ENCODE data around the gene GRAP.

GRAP gene

DNA sequence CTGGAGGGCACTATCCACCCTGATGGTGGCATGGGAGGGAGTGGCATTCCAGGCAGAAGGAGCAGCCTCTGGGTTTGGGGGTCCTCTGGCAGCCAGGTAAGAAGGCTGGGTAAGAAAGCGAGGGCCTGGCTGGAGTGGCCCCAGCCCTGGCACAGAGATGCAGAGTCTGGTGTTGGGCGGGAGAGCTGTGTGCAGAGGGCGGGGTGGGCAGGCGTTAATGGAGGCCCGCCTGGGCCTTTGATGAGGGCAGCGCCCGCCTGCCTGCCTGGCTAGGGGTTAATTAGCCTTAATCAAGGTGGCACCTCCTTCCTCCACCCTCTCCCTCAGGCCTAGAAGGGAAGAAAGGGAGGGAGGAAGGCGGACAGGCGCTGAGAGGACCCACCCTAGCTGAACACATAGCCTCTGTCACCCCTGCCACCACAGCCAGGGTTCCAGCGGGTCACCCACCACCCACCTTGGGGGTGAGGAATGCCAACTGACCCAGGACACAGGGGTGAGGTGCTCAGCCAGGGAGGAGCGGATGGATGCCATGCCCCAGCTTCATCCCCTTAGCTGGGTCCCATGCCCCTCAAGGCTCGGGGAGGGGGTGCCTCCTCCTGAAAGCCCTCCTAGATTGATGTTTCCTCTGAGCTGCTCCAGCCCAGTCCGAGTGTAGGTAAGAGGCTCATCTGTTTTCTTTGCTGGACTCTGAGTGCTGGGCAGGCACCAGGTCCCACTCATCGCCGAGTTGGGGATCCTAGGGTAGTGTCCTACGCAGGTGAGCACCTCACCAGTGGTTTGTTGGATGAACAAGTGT, 28.8 kb downstream of the GRAP start:
- DNase-seq, result no peak

DNA sequence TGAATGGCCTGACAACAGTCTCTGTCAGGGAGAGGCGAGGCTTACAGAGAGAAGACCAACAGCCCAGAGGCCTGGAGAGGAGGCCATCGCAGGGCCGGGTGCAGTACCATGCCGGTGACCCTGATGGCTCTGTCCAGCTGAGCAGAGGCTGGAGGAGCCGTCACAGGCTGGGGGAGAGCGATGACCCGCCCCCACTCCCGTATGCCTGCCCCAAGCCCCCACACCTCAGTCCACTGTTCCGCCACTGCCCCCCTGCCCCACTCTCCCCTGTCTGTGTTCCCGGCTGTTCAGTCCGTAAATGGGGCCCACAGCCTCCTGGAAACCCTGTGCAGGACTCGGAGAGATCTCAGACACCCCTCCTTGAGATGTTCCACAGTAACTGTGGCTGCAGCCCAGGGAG, 29.4 kb downstream of the GRAP start:
- no peak for DNase-seq

DNA sequence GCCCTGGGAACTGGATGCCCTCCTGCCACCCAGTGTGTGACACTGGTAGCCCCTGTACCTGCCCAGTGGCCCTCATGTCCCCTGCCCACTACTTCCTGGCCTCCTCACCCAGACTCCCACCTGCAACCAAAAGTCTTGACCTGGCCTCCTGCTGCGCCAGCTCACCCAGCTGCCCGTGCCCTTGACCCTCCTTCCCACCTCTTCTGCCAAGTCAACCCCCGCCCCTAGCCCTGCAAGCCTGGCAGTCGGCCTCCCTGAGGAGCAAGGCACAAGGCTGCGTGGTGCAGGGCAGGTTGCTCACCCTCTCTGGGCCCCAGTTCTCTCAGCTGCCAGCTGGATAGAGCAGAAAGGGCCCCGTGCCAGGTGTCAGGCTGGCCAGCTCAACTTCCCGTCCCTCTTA, 29.9 kb downstream of the GRAP start:
- DNase-seq, result no peak

DNA sequence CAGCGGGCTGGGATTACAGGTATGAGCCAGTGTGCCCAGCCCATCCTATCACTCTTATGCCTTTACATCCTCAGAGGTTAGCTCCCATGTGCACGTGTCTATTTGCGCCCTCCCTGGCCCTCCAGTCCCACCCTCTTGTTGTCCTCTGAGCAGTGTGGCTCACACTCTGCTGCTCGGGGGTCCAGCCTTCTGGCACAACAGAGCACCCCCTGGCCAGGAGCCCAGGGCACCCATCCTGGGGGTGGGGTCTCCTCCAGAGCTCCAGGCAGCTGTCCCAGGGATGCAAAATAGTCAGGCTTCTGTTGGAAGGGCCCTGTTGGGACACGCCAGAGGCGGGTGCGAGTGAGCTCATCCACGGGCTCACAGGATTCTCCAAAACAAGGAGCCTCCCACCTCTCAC, 30.5 kb downstream of the GRAP start:
- no peak for DNase-seq

DNA sequence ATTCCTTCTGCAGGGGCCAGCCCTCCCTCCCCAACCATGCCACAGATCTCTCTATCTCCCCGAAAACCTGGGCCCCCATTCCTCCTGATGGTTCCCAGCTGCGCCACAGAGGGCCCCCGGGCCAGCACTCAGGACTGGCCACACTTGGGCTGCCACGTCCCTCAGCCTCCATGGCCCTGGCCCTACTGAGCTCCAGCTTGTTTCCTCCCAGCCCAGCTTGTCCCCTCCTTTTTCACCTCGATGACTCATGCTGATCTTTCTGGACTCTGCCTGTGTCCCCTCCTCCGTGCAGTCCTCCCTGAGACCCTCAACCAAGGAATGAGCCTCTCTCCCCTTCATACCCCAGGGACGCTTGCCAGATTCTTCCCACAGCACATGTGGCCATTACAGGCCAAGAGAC, 31.3 kb downstream of the GRAP start:
- DNase-seq, result no peak

DNA sequence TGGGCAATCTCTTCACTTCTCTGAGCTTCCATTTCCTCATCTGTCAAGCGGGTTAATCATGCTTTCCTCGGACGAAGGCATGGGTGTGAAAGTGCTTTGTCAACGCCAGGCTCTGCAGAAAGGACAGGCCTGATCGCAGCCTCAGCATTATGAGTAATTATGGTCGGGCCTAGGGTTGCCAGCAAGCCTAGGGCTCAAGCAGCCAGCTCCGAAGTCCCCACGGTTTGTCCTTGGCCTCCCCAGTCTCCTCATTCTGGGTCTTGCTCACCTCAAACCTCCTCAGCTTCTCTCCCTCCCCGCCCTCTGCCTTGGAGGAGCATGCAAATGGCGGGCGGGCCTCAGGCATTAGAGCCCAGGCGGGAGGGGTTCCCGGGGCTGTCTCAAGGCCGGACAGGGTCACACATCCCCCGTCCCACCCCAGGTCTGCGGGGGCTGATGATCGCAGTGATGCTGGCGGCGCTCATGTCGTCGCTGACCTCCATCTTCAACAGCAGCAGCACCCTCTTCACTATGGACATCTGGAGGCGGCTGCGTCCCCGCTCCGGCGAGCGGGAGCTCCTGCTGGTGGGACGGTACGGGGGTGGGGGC, 32.0 kb downstream of the GRAP start:
- no peak for DNase-seq

DNA sequence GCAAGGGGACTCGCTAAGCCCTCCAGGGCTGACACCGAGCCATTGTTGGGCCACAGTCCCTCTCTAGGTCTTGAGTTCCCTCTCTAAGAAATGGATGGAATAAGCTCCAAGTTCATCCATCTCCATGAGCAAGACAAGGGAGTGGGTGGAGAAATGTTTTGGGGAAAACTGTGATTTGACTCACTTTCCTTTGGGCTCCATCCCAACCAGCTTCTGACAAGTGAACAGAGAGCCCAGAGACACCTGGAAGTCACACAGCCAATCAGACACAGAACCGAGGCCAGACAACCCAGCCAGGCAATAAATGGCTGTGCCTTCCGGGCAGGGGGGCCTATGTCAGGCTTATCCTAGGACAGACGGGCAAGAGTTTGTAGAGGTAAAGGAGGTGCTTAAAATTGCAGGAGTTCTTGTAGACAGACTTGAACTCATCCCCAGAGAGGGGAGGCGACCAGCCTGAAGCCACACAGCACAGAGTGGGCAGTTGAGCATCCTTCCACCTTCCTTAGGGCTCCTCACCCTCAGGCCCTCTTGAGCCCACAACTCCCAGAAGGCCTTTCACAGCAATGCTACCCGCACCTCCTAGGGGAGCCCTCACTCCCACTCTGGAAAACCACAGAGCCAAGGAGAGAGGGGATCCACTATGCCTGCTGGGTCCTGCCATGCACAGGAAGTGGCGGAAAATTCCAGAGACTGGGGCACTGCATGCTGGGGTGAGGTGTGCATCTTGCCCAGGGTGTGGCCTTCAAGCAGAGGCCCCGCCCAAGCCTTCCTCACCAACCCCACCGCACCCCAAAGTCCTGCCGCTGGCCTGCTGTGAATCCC, 32.7 kb downstream of the GRAP start:
- no peak for DNase-seq

DNA sequence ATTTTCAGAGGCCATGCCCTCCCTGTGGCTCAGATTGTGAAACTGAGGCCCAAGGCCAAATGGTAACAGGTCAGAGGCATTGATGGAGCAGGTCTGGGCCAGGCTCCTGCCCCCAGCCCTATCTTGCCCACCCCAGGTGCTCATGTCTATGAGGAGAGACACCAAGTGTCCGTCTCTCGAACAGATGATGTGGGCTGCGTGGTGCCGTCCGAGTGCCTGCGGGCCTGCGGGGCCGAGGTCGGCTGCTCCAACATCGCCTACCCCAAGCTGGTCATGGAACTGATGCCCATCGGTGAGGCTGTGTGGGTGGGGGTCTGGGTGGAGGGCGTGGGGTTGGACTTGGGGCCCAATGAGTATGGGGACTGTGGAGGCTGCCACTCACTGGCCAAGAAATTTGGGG, 33.5 kb downstream of the GRAP start:
- no peak for DNase-seq

DNA sequence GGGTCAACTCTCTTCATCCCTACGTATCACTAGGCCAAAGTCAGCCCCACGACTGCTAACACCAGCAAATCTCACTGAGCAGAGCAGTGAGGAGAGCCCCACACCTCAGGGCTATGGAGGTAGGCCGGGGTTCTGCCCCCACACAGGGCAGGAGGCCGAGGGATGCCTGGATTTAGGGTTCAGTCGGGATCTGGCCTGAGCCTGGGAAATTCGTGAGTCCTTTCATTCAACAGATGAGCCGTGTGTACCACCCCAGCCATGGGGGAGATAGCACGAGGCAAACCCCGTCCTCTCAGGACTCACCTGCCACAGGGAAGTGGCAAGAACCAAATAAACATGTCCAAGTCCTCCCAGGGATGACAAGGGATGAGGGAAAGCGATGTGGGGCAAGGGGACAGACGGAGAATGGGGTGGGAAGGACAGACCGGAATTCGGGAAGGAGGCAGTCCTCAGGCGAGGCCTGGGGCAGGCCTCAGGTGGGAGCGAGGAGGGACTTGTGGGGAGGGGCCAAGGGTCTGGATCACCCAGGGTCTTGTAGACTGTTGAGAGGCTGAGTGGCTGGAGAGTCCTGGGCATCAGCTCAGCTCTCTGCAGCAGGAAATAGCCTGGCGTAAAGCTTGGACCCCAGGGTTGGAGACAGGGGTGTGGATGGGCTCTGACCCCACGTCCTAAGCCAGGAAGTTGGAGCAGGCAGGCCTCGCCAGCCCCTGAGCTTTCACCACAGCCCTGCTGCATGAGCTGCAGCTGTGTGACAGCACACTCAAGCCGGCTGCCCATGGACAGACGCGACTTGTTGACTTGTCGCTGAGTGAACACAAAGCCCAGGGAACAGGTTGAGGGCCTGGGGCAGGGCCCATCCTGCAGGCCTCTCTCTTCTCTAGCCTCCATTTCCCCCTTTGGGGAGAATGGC, 34.3 kb downstream of the GRAP start:
- DNase-seq, result no peak

DNA sequence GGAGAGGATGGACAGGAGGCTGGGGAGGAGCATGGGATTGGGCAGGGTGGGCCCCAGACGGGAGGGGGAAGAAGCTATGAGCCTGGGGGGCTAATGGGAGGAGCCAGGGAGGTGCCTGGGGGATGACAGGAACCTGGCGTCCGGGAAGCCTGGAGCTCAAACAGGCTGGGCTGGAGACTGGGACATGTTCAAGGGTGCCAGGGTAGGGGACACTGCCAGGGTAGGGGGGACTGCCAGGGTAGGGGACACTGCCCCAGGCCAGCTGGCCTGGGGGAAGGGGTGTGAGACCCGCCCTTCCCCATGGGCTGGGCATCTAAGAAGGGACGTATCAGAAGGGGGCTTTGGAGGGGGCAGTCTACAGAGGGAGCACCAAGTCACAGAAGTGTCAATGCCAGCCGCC, 35.2 kb downstream of the GRAP start:
- no peak for DNase-seq

DNA sequence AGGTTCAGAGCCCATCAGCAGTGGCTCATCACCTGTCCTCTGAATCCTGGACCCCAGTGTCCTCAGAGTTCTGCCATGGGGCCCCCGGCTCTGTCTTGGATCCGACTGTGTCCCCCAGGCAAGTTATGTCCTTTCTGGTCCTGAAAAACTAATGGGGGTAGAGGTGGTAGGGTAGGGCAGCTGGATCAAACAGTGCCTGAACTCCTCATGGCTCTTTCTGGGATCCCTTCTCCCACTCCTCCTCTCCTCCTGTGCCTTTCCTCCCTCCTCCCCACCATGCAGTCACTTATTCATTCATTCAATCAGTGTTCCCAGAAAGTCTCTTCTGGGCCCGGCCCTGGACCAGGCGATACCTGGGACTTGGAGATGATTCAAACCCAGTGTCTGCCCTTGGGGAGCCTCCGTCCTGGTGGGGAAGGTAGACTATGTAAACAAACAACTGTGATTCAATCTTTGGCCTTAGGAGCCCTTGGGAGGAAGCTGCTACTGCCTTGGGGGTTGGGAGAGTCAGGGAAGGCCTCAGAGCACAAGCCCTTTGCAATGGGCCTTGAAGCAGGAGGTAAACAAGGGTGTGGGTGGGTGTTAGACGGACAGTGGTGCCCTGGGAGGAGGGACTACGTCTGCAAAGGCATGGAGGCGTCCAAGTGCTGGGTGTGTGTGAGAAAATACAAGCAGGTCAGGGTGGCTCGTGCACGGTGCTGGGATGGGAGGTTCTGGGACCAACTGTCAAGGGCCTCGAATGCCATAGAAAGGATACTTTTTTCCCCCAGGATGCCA, 35.8 kb downstream of the GRAP start:
- DNase-seq, result no peak

DNA sequence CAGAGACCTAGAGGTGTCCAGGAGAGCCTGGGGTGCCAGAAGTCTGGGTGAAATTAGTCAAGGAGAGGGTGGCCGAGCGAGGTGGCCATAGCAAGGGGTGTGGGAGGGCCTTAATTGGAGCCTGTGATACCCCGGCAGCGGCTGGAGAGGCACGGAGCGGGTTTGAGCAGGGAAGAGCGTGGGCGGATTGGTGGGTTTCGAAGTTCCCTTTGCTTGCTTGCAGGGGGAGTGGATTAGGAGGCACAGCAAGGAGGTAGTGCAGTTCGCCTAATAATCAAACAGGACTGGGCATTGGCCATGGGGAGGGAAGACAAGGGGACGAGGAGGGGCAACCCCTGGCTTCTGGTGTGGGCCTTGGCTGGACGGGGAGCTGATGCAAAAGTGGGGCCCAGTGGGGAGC, 36.8 kb downstream of the GRAP start:
- DNase-seq, result no peak

DNA sequence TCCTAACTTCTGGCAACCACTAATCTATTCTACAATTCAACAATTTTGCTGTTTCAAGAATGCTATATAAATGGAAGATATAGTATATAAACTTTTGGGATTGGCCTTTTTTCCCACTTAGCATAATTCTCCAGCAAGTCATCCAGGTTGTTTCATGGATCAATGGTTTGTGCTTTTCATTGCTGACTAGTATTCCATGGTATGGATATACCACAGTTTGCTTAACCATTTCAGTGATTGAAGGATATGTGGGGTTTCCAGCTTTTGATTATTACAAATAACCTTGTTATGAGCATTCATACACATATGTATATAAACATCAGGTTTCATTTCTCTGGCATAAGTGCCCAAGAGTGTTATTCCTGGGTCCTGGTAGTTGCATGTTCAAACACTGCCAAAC, 40.1 kb downstream of the GRAP start:
- no peak for DNase-seq

DNA sequence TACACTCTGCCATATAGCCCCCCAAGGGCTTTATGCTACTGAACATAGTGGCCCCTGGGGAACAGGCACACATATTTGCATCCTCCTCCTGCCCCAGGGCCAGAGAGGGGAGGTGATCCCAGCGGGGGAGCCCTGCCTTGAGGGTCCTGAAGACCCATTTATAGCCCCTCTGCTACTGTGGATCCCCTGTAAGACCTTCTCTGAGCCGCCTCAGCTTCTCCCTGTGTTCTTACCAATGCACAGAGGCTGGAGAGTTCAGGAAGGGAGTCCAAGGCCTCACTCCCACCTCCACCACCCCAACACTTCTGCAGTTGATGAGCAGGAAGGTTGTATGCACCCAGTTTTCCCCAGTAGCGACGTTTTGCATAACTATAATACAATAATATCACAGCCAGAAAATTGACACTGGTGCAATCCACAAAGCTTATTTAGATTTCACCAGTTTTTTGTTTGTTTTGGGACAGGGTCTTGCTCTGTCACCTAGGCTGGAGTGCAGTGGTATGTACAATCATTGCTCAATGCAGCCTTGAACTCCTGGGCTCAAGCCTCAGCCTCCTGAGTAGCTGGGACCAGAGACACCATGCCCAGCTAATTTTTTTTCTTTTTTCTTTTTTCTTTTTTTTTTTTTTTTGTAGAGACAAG, 40.8 kb downstream of the GRAP start:
- no peak for DNase-seq

DNA sequence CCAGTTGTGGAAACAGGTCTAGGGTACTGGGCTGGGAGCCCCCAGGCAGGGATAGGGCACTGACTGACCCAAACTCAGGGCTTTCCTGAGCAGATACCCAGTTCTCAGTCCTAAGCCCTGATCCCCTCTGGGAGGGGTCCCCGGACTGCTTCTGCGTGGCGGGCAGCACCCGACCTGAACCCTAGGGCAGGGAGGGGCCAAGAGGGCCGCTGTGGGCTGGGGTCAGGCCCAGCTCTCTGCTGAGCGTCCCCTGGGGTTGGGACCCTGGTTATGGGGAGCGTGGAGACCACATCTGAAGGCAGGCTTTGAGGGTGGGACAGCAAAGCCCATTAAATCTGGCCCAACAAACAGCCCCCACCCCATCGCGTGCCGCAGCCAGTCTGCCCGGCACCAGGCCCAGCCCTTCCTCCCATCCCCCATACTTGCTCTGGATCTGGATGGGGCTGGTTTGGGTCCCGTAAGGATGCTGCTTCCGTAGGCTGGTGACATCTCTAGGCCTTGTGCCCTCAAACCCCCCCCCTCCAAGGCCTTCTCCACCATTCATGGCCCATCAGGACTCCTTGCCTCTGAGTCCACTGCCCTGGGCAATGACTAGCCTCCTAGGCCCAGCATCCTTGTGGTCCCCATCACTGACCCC, 41.5 kb downstream of the GRAP start:
- no peak for DNase-seq

DNA sequence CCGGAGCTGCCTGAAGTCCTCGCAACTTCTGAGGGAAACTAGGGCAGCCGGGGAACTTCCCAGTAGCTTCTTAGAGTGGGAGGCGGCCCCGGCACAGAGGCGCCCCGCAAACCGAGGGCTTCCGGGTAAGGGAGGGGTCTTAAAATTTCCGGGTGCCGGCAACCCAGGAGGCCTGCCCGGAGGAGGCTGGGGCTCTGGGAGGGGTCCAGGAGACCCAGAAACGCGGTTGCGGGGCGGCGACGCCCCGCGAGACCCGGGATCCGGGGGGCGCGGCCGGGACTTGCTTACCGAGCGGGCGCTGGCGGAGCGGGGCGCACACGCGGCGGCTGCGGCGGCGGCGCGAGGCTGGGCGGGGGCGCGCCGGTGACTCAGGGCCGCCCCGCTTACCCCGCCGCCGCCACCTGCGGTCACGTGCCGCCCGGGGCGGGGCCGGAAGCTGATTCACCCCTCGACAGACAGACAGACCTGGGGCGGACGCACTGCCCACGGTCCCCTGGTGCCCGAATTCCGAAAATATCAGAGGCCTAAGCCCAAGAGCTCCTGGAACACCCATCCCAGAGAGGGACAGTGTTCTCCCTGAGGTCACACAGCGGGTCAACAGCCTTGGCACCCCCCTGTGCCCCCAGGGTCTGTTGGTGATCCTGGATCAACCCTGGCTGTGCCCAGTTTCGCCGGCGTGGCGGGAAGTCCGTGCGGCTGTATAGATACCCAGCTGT, 42.2 kb downstream of the GRAP start, which contains the start of gene FAM83G:
Gene FAM83G, minus strand, starts transcription at position 344 of the 716 bp plus-strand sequence. CDS start 723 bp downstream, outside the sequence.
- no peak for DNase-seq

DNA sequence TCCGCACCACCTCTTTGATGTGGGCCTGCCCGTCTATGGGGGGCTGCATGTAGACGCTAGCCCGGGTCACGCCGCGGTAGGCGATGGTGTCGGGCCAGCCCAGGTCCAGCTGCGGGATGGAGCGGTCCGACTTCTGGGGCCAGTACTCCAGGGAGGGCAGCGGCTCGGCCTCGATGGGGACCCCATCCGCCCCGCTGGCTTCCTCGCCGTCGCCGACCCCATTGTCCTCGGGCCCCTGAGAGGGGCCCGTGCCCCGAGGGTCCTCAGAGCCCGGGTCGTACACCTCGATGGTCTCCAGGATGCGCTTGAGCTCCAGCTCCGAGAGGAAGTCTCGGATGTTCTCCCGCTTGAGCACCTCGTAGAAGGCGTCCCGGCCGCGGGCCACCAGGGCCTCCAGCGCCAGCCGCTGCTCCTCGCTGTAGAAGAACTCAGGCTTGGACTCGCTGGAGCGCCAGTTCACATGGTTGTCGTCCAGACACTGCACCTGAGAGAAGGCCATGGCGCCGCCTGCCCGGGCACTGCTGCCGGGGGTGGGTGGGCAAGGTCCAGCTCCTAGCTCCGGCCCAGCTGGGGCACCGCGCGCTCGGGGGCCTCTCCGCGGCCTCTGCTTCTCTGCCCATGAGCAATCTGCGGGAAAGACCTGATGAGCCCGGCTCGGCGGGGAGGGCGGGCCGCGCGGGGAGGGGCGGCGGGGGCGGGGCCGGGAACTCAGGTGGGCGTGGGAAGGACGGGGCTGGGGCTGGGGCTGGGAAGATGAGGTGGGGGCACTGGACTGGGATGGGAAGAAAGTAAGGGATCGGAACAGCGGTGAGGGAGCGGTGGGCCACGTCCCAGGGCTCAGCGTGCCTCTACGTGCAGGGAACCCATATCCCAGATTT, 43.0 kb downstream of the GRAP start:
- no peak for DNase-seq

DNA sequence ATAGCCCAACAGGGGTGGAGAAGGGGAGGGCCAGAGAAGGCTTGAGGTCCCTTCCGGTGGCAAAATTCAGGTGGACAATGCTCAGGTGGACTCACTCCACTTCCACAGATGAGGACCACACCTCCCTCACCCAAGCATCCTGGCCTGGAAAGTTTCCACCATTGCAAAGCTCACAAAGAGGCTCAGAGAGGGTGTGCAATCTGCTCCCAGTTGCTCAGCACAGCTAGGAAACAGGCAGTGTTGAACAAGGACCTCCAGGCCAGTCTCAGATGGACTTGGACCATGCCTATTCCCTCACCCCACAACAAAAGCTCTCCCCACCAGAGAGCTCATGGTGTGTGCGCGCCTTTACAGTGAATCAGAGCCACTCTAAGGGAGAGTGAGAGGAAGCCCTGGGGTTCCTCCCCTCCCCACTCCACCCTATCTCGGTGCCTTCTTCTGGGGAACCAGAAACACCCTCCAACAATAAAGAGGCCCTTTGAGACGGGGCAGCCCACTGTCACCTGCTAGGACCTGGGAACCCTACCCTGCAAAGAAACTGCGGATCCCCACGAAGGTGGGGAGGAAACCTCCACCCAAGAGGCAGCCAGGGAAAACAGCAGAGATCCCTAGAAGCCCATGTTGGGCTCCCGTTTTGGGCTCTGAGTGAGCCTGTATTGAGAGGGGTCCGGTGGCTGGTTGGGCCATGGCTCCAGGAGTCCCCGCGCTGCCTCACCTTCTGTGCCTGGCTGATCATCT, 43.8 kb downstream of the GRAP start:
- DNase-seq, result no peak
